Measurements from ENCODE around the gene TAOK1. TPM values are rescaled to one million over a fixed set of nuclear protein-coding genes. Genes with fewer than 3 reads are reported as not detected.

Gene TAOK1
- total RNA-seq, 1 donor from 2014 or later = 43.0 TPM

Other genes starting within 250 kb of the TAOK1 start
- gene MYO18A, start 210.0 kb upstream of the TAOK1 start, total RNA-seq = 346 TPM
- gene CRYBA1, start 143.5 kb upstream of the TAOK1 start, total RNA-seq = not detected
- gene NUFIP2, start 96.2 kb upstream of the TAOK1 start, total RNA-seq = 42.3 TPM
- 6.4 TPM for gene ABHD15, start 176.7 kb downstream of the TAOK1 start, total RNA-seq
- gene TP53I13, start 178.3 kb downstream of the TAOK1 start, total RNA-seq = 40.1 TPM
- gene GIT1, start 199.3 kb downstream of the TAOK1 start, total RNA-seq = 31.5 TPM
- gene ANKRD13B, start 202.8 kb downstream of the TAOK1 start, total RNA-seq = 8.3 TPM
- 104 TPM for gene CORO6, start 232.5 kb downstream of the TAOK1 start, total RNA-seq